SK-N-SH (cell line): ENCODE results near the gene ATRN. TPM values are rescaled to one million over a fixed set of nuclear protein-coding genes. Genes with fewer than 3 reads are reported as not detected.

ENCODE experiments used
- CTCF ChIA-PET: fragments of 300-600, 350-600 bp; formaldehyde crosslinking; extraction: SDS; loops from one replicate; lab custom pipeline; 2021; lab: Yijun Ruan, JAX
- POLR2A ChIA-PET: fragments of 350-600 bp; sonication (Branson Sonifier 250); formaldehyde crosslinking; extraction: SDS; loops from one replicate; lab custom pipeline; 2020; ENCODE audit warnings: antibody characterized with exemption, inconsistent platforms; lab: Yijun Ruan, JAX
- DNase-seq: peaks from one replicate; pipeline ENCODE4 v3.0.0; 2012
- H2AFZ ChIP-seq: fragments of 200-600 bp; sonication (generic); 2 replicates; pipeline ENCODE4 v1.8.1; 2016; ENCODE audit warnings: antibody characterized with exemption, mild to moderate bottlenecking, low read depth
- H3F3A ChIP-seq: fragments of 200-600 bp; sonication (generic); replicated peaks from 2 replicates; pipeline ENCODE3; 2016; ENCODE audit warnings: antibody characterized with exemption, mild to moderate bottlenecking; ENCODE audit not compliant: insufficient read depth
- H3K27ac ChIP-seq, 2 experiments: fragments of 200-500 bp in 1 of 2; fragments of 200-600 bp in 1 of 2; sonication (Bioruptor generic) in 1 of 2; sonication (generic), shearing (Covaris generic) in 1 of 2; 2 replicates each; pipeline versions ENCODE4 v1.5.1 to v1.6.1; 2014 to 2016; ENCODE audit warnings: low read depth in 2 of 2, inconsistent platforms in 1 of 2, low read length in 1 of 2, mild to moderate bottlenecking in 1 of 2, mixed read lengths in 1 of 2
- H3K27me3 ChIP-seq: fragments of 200-600 bp; sonication (generic), shearing (Covaris generic); 2 replicates; pipeline ENCODE4 v1.6.1; 2016; ENCODE audit warnings: mixed run types; ENCODE audit not compliant: insufficient read depth
- H3K36me3 ChIP-seq, 2 experiments: fragments of 200-500 bp in 1 of 2; fragments of 200-600 bp in 1 of 2; sonication (Bioruptor generic) in 1 of 2; sonication (generic) in 1 of 2; replicated peaks in 1 of 2; 2 replicates each; pipeline versions ENCODE3 to v1.5.1; 2014 to 2016; ENCODE audit warnings: low read length in 1 of 2, mild to moderate bottlenecking in 1 of 2; ENCODE audit not compliant: insufficient read depth in 2 of 2, control insufficient read depth in 1 of 2
- H3K4me1 ChIP-seq, 2 experiments: fragments of 200-500 bp in 1 of 2; fragments of 200-600 bp in 1 of 2; sonication (Bioruptor generic) in 1 of 2; sonication (generic), shearing (Covaris generic) in 1 of 2; 2 replicates each; pipeline versions ENCODE4 v1.5.1 to v1.6.1; 2014 to 2016; ENCODE audit warnings: low read depth in 1 of 2, low read length in 1 of 2, mixed run types in 1 of 2; ENCODE audit not compliant: insufficient read depth in 2 of 2, control insufficient read depth in 1 of 2
- H3K4me2 ChIP-seq: fragments of 200-600 bp; sonication (generic), shearing (Covaris generic); 2 replicates; pipeline ENCODE4 v1.6.1; 2017; ENCODE audit warnings: mixed run types
- H3K4me3 ChIP-seq, 2 experiments: fragments of 200-500 bp in 1 of 2; fragments of 200-600 bp in 1 of 2; sonication (Bioruptor generic) in 1 of 2; sonication (generic), shearing (Covaris generic) in 1 of 2; 2 replicates each; pipeline versions ENCODE4 v1.5.1 to v1.8.1; 2014 to 2016; ENCODE audit warnings: low read depth in 2 of 2, inconsistent platforms in 1 of 2, low read length in 1 of 2, mild to moderate bottlenecking in 1 of 2, mixed read lengths in 1 of 2, moderate library complexity in 1 of 2
- H3K79me2 ChIP-seq: fragments of 200-600 bp; sonication (generic); 2 replicates; pipeline ENCODE4 v1.8.1; 2017; ENCODE audit warnings: mild to moderate bottlenecking; ENCODE audit not compliant: insufficient read depth
- H3K9ac ChIP-seq: fragments of 200-600 bp; sonication (generic); 2 replicates; pipeline ENCODE4 v1.6.1; 2017; ENCODE audit warnings: mixed run types
- H3K9me2 ChIP-seq: fragments of 200-600 bp; sonication (generic); 2 replicates; pipeline ENCODE4 v1.6.1; 2017; ENCODE audit warnings: mixed run types
- H3K9me3 ChIP-seq: fragments of 200-600 bp; sonication (generic); 2 replicates; pipeline ENCODE4 v1.6.1; 2017; ENCODE audit warnings: mixed run types, mild to moderate bottlenecking, moderate library complexity
- H4K20me1 ChIP-seq: fragments of 200-600 bp; sonication (generic); 2 replicates; pipeline ENCODE4 v1.6.1; 2017; ENCODE audit warnings: mild to moderate bottlenecking, mixed run types; ENCODE audit not compliant: insufficient read depth
- CHD2 ChIP-seq: fragments of 150-350 bp; IDR thresholded peaks from 2 replicates; pipeline ENCODE4 v1.6.1; 2018; ENCODE audit warnings: low read length; ENCODE audit not compliant: partially characterized antibody
- ELF1 ChIP-seq: IDR thresholded peaks from 2 replicates; pipeline ENCODE4 v1.4.0; 2012
- EP300 ChIP-seq, 2 experiments: IDR thresholded peaks; 2 replicates each; pipeline versions ENCODE4 v1.4.0 to v1.6.1; 2012; ENCODE audit warnings: borderline replicate concordance in 1 of 2, low read depth in 1 of 2, low read length in 1 of 2
- EZH2phosphoT487 ChIP-seq: fragments of 200-600 bp; sonication (generic); IDR thresholded peaks from 2 replicates; pipeline ENCODE4 v1.6.1; 2017; ENCODE audit warnings: low read depth, mixed run types, mild to moderate bottlenecking, antibody characterized with exemption, moderate library complexity, borderline replicate concordance
- FOSL2 ChIP-seq: IDR thresholded peaks from 2 replicates; pipeline ENCODE4 v1.4.0; 2012; ENCODE audit warnings: low read depth, mild to moderate bottlenecking, moderate library complexity, borderline replicate concordance
- FOXJ3 ChIP-seq: sonication (generic); formaldehyde crosslinking; IDR thresholded peaks from 2 replicates; pipeline ENCODE4 v1.5.1; 2020; ENCODE audit warnings: mild to moderate bottlenecking, missing genetic modification reagents
- GABPA ChIP-seq: IDR thresholded peaks from 2 replicates; pipeline ENCODE4 v1.4.0; 2012; ENCODE audit warnings: low read depth, mild to moderate bottlenecking
- GATA2 ChIP-seq: sonication (generic); formaldehyde crosslinking; IDR thresholded peaks from 2 replicates; pipeline ENCODE4 v1.5.0; 2020; ENCODE audit warnings: mild to moderate bottlenecking, missing genetic modification reagents
- IRF3 ChIP-seq: fragments of 150-350 bp; IDR thresholded peaks from 2 replicates; pipeline ENCODE4 v1.6.1; 2016; ENCODE audit warnings: mild to moderate bottlenecking, low read depth, low read length
- JUND ChIP-seq: IDR thresholded peaks from 2 replicates; pipeline ENCODE4 v1.4.0; 2012
- MXI1 ChIP-seq: IDR thresholded peaks from 2 replicates; pipeline ENCODE4 v1.6.1; 2012; ENCODE audit warnings: mild to moderate bottlenecking, low read depth, low read length, improper control_type of control experiment
- NRF1 ChIP-seq: IDR thresholded peaks from 2 replicates; pipeline ENCODE4 v1.6.1; 2012; ENCODE audit warnings: low read depth, mild to moderate bottlenecking, low read length
- RAD21 ChIP-seq: IDR thresholded peaks from 2 replicates; pipeline ENCODE4 v1.6.1; 2012; ENCODE audit warnings: mild to moderate bottlenecking, low read length
- RCOR1 ChIP-seq: fragments of 150-350 bp; IDR thresholded peaks from 2 replicates; pipeline ENCODE4 v1.6.1; 2017; ENCODE audit warnings: antibody characterized with exemption, low read length
- REST ChIP-seq: IDR thresholded peaks from 2 replicates; pipeline ENCODE4 v1.6.1; 2012; ENCODE audit warnings: mild to moderate bottlenecking, low read depth, low read length, moderate library complexity
- RFX5 ChIP-seq: IDR thresholded peaks from 2 replicates; pipeline ENCODE4 v1.6.1; 2012; ENCODE audit warnings: mild to moderate bottlenecking, improper control_type of control experiment, low read length
- RXRA ChIP-seq: IDR thresholded peaks from 2 replicates; pipeline ENCODE4 v1.4.0; 2012; ENCODE audit warnings: low read depth, mild to moderate bottlenecking, borderline replicate concordance
- SIN3A ChIP-seq: IDR thresholded peaks from 2 replicates; pipeline ENCODE4 v1.6.1; 2012; ENCODE audit warnings: low read depth, mild to moderate bottlenecking, low read length, moderate library complexity, borderline replicate concordance
- TEAD4 ChIP-seq: IDR thresholded peaks from 2 replicates; pipeline ENCODE4 v1.4.0; 2012; ENCODE audit warnings: mild to moderate bottlenecking, borderline replicate concordance; ENCODE audit not compliant: insufficient read depth
- USF1 ChIP-seq: IDR thresholded peaks from 2 replicates; pipeline ENCODE4 v1.4.0; 2012; ENCODE audit warnings: low read depth, borderline replicate concordance
- YY1 ChIP-seq: IDR thresholded peaks from 2 replicates; pipeline ENCODE4 v1.4.0; 2012; ENCODE audit warnings: low read depth, mild to moderate bottlenecking
- WGBS: methylation state at CpG from one replicate; pipeline ENCODE4 v1.1.6; 2017; ENCODE audit warnings: low lambda C conversion rate; 5-methylcytosine and 5-hydroxymethylcytosine counted together
- polyA plus RNA-seq, 3 experiments: library from polyadenylated mRNA; depleted of rRNA; stranded (reverse); fragments of >200 nt; gene quantifications; 2 replicates each; pipeline ENCODE4 v1.2.3, GENCODE V29; 2012

ATRN gene
- polyA plus RNA-seq, 1 of the 3 experiments (the other 2 are of a cell fraction): 33.8 TPM

- CTCF ChIA-PET: interaction anchor here (1.0 kb wide), 1 partner anchor 14 kb away, joined by 4 read pairs; no protein-coding TSS in a partner anchor
- Histone ChIP-seq H2AFZ (peak overlapping the region; percentile 99; the same call in 1 of the 2 replicates), H3K27me3 (no peaks in the 10 kb centered on the region), H3K27ac (peak overlapping the region; percentile 60 to 68; a peak in 2 of 4 replicates), H3K9me2 (no peaks in the 10 kb centered on the region), H3F3A (no peaks in the 10 kb centered on the region), H3K4me2 (peak overlapping the region; percentile 97), H3K79me2 (peaks cover 52% of the 10 kb centered on the region), H4K20me1 (peaks cover 16% of the 10 kb centered on the region), H3K9me3 (no peaks in the 10 kb centered on the region), H3K4me1 (peaks cover 15 to 17% of the 10 kb centered on the region in 2 experiments; a peak in 3 of 4 replicates), H3K36me3 (no peaks in the 10 kb centered on the region), H3K4me3 (peak overlapping the region; percentile 94 to 96), H3K9ac (peak overlapping the region; percentile 91)
- DNase-seq: peak; percentile 26
- POLR2A ChIA-PET: no interaction called here
- TF ChIP-seq JUND (no peak), EP300 (IDR thresholded peaks at IDR 0.05; ENCODE audit: borderline replicate concordance in 1 of 2, low read depth in 1 of 2, low read length in 1 of 2) (no peak), ELF1 (no peak), RXRA (no peak), TEAD4 (no peak), GABPA (no peak), MXI1 (no peak)
- WGBS: 2% methylated on average over 20 of the region's 30 CpGs
Measured at GRCh38 chr20:3471397-3472021, 691 bp downstream of the ATRN start.

- no peak for TF ChIP-seq GATA2
- TF ChIP-seq USF1: no peak
- no peak for TF ChIP-seq IRF3
- TF ChIP-seq RXRA: no peak
- TF ChIP-seq EZH2phosphoT487: no peak
- no peak for TF ChIP-seq SIN3A
- no peak for TF ChIP-seq GABPA
- TF ChIP-seq ELF1: no peak
- TF ChIP-seq RAD21: no peak
- TF ChIP-seq REST: no peak
- TF ChIP-seq NRF1: no peak
- no peak for TF ChIP-seq EP300 (IDR thresholded peaks at IDR 0.05; ENCODE audit: borderline replicate concordance in 1 of 2, low read depth in 1 of 2, low read length in 1 of 2)
- no peak for TF ChIP-seq CHD2
- TF ChIP-seq RCOR1: no peak
- no peak for TF ChIP-seq YY1
- no peak for TF ChIP-seq FOXJ3 (CRISPR knock-in tag)
- no peak for TF ChIP-seq MXI1
- TF ChIP-seq FOSL2: no peak
- no peak for TF ChIP-seq RFX5
- Histone ChIP-seq H3K9ac (peak overlapping the region; percentile 91), H3K9me3 (no peaks in the 10 kb centered on the region), H2AFZ (no peak overlapping the region), H3K27ac (no peak overlapping the region), H3F3A (no peaks in the 10 kb centered on the region), H3K4me3 (peak overlapping the region; percentile 94 to 96), H3K4me1 (peaks cover 15 to 17% of the 10 kb centered on the region in 2 experiments; a peak in 3 of 4 replicates), H3K27me3 (no peaks in the 10 kb centered on the region), H3K36me3 (no peaks in the 10 kb centered on the region), H3K4me2 (peak overlapping the region; percentile 97), H4K20me1 (peaks cover 16% of the 10 kb centered on the region), H3K79me2 (peaks cover 54% of the 10 kb centered on the region), H3K9me2 (no peaks in the 10 kb centered on the region)
- CTCF ChIA-PET: interaction anchor here (1.0 kb wide), 1 partner anchor 13 kb away, joined by 4 read pairs; no protein-coding TSS in a partner anchor
- DNase-seq: no peak
- 70% methylated on average over 3 of the region's 3 CpGs for WGBS
- POLR2A ChIA-PET: no interaction called here
Measured at GRCh38 chr20:3472105-3472504, 1.3 kb downstream of the ATRN start.
